Lower leg skin (tissue), 4 donors: ENCODE measurements around the gene WNT8B. TPM values are rescaled to one million over a fixed set of nuclear protein-coding genes. Genes with fewer than 3 reads are reported as not detected.

Source experiments
- DNase-seq, 2 donors: peaks; one replicate each; pipeline ENCODE4 v3.0.0-alpha.2; 2019; ENCODE audit warnings: low spot score in 2 of 2
- H3K4me3 ChIP-seq: fragments of 200-600 bp; sonication (generic); 2 replicates; pipeline ENCODE4 v1.5.1; 2017; ENCODE audit warnings: mild to moderate bottlenecking, low read depth; ENCODE audit not compliant: poor library complexity, severe bottlenecking
- CTCF ChIP-seq, 3 donors: fragments of 450-650 bp; IDR thresholded peaks; one replicate each; pipeline ENCODE4 v1.5.1; 2016; ENCODE audit warnings: antibody characterized with exemption in 3 of 3, mild to moderate bottlenecking in 3 of 3, moderate library complexity in 2 of 3
- POLR2A ChIP-seq, 2 donors: fragments of 450-650 bp; IDR thresholded peaks; one replicate each; pipeline ENCODE4 v1.6.1; 2016 to 2017; ENCODE audit warnings: antibody characterized with exemption in 2 of 2, mild to moderate bottlenecking in 1 of 2, moderate library complexity in 1 of 2
- WGBS, 2 donors: methylation state at CpG; one replicate each; pipeline ENCODE4 v1.1.5; 2018; 5-methylcytosine and 5-hydroxymethylcytosine counted together
- intact Hi-C: fragments of 100-400 bp; cut with DNase I; formaldehyde crosslinking; loops from one replicate; pipeline ENCODE4 v1.15.0; 2023; ENCODE audit warnings: low total_unique reads
- total RNA-seq, 4 donors: library from RNA; depleted of rRNA; stranded (reverse); fragments of >200 nt; gene quantifications; one replicate each; pipeline ENCODE4 v1.1.0, GENCODE V29; 2016

Gene WNT8B
- total RNA-seq, 4 donors from 2014 or later, result 0.42 TPM; not detected in 3

GRCh38 chr10:100436255-100436654 lies 26.6 kb upstream of the WNT8B start:
- intact Hi-C loops, result no loop called here
- TF ChIP-seq POLR2A (IDR thresholded peaks at IDR 0.05), result no peak
- TF ChIP-seq CTCF (IDR thresholded peaks at IDR 0.05), result no peak
- 78 to 85% methylated on average over 3 of the region's 3 CpGs for WGBS, 2 donors
- no peak for DNase-seq
- H3K4me3 ChIP-seq, result no peak overlapping the region

- no peak for DNase-seq
- 84 to 89% methylated on average over 6 of the region's 6 CpGs for WGBS, 2 donors
- no peak for TF ChIP-seq CTCF (IDR thresholded peaks at IDR 0.05)
- TF ChIP-seq POLR2A (IDR thresholded peaks at IDR 0.05), result no peak
- intact Hi-C loops, result no loop called here
- no peak overlapping the region for H3K4me3 ChIP-seq
These were observed 24.0 kb upstream of the WNT8B start for GRCh38 chr10:100438674-100439315.

- TF ChIP-seq POLR2A (IDR thresholded peaks at IDR 0.05) (no peak), CTCF (IDR thresholded peaks at IDR 0.05) (no peak)
- no peak overlapping the region for H3K4me3 ChIP-seq
- intact Hi-C loops, result loop anchor here (10.0 kb wide), 1 partner anchor 72 kb away; the partner anchor contains the start of gene SEC31B
- DNase-seq, result no peak
- 72 to 76% methylated on average over 3 of the region's 3 CpGs for WGBS, 2 donors
These were observed 20.3 kb upstream of the WNT8B start for GRCh38 chr10:100442548-100442947.

- no peak overlapping the region for H3K4me3 ChIP-seq
- no peak for DNase-seq
- intact Hi-C loops, result loop anchor here (5.0 to 10.0 kb wide), 2 partner anchors 69 to 114 kb away; partner anchors contain the start of genes PKD2L1 and SEC31B
- TF ChIP-seq POLR2A (IDR thresholded peaks at IDR 0.05) (no peak), CTCF (IDR thresholded peaks at IDR 0.05) (no peak)
- 58 to 61% methylated on average over 4 of the region's 4 CpGs for WGBS, 2 donors
These were observed 16.6 kb upstream of the WNT8B start for GRCh38 chr10:100446130-100446761.

GRCh38 chr10:100447663-100448062 lies 15.1 kb upstream of the WNT8B start:
- DNase-seq, result no peak
- no peak overlapping the region for H3K4me3 ChIP-seq
- WGBS, 2 donors, result 82 to 88% methylated on average over 1 of the region's 1 CpG
- TF ChIP-seq CTCF (IDR thresholded peaks at IDR 0.05), result no peak
- TF ChIP-seq POLR2A (IDR thresholded peaks at IDR 0.05), result no peak
- intact Hi-C loops, result loop anchor here (5.0 to 10.0 kb wide), 2 partner anchors 67 to 115 kb away; partner anchors contain the start of genes PKD2L1 and SEC31B
